NCI-H748 (cell line): ENCODE data around the gene MAN1A2.

Experiments used
- DNase-seq: peaks from one replicate; lab custom pipeline; 2025; ENCODE audit not compliant: unreplicated experiment; lab: John Stamatoyannopoulos, UW

Gene MAN1A2

DNA sequence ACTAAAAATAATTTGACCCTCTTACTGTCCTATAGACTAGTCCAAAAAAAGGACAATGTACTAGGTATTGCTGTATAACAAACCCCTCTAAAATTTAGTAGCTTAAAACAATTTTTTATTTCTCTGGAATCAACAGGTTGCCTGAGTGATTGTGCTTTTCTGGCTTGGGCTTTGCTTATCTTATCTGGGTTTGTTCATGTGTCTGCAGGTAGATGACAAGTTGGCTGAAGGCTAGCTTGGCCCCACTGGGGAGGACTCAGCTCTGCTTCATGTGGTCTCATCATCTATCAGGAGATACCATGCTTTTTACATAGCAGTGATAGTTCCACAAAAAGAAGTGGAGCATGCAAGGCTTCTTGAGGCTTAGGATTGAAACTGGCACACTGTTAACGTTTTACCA lies 114.2 kb downstream of the MAN1A2 start:
- no peak for DNase-seq

DNA sequence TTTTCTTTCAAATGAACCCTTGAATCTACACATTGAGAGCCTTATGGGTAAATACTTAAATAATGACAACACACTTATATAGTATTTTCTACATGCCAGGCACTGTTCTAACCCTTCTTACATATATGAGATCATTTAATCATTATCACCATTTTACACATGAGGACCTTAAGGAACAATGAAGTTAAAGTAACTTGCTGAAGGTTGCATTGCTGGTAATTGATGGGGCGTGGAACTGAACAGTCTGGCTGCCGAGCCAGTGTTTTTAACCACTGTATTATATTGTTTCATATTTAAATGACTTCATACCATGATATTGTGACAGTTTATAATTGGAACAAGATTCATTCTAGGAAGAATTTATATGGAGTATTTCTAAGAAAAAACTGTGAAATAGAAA lies 126.7 kb downstream of the MAN1A2 start:
- no peak for DNase-seq

DNA sequence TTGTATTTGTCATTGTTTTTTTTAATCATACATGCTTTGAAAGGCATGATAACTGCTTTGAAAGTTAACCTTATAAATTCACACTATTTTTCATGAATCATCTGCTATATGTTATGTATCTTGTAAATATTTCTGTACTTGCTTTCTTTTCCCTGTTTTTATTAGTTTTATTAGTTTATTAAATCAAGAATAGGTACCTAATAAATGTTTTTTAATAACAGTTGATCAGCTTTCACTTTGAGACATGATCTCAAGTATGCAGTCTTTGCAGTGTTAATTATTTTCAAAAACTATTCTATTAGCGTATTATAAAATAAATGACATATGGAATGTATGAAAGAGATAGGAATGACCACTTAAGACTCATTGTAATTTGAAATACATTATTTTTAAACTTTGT lies 127.8 kb downstream of the MAN1A2 start:
- DNase-seq: no peak

DNA sequence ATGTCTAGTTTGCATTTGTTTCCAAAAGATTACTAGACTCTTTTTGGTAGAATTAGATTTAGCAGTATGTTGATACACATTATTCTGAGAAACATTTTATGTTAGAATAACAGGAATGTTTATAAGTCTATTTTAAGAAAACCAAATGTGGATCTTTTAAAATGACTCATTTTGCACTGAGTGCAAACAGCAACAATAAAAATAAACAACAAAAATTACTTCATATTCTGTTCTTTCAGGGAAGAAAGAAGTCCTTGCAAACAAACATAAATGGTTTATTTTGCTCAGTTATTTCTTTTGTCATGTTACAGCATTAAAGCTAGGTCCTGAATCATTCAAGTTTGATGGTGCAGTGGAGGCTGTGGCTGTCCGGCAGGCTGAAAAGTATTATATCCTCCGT lies 131.8 kb downstream of the MAN1A2 start:
- no peak for DNase-seq

DNA sequence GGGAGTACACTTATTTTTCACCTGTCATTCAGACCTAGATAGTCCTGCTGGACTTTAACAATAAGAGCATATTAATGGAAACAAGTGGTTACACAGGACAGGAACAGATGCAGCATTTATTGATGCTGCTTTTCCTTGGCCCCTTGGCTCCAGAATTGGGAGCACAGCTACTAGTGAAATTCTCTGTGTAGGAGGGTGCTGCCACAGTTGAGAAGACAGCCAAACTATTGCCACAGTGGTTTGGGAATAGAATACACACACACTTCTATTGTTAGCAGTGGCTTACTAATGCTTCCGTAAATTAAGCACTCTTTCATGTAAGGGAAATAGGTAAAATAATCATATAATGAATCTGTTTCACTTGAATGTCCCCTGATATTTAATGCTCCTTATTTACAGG lies 133.3 kb downstream of the MAN1A2 start:
- no peak for DNase-seq

DNA sequence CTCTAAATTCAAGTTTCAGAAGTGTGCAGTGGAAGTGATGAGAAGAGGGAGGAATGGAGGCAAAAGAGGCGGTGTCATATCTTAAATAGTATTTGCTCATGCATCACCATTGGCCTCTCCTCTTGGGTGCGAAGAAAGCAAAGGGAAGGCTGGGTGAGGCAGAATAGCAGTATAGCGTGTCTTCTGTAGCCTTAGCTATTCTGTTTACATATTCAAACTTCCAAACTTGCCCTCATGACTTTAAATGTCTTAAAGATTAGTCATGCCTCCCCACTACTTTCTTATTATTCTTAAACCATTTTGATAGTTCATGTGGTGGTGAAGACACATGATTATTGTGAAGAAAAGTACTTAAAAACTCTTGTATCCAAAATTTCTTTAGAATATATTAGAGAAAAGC lies 134.0 kb downstream of the MAN1A2 start:
- no peak for DNase-seq

DNA sequence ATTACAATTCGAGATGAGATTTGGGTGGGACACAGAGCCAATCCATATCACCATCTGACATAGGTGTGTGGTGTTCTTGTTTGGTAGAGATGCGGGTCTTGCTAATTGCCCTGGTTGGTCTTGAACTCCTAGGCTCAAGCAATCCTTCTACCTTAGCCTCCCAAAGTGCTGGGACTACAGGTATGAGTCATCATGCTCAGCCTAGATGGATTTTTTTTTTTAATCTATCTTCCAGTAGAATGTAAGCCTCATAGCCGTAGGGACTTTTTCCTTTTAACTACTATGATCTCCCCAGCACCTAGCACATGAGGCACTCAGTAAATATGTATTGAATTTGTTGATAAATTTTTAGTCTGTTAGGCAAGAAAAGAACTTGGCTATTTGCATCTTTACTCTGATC lies 144.0 kb downstream of the MAN1A2 start:
- no peak for DNase-seq

DNA sequence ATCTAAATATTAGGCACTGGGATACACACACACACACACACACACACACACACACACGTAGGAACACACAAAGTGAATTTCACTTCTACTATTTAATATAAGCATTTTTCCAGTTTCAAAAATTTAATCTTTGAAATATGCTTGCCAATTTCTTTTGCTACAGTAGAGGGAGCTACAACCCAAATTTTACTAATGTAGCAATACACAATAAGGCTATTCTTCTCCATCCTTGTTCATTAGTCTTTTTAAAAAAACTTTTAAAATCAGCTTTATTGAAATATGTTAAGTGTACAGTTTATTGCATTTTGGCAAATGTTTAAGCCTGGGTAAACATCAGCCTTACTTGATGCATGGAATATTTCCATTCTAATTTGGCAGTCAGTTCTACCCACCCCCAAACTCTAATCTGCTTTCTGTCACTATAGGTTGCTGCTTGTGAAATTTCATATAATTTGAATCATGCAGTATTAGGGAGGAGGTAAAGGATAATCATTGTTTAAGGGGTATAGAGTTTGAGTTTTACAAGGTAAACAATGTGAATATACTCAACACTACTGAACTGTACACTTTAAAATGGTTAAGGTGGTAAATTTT lies 145.6 kb downstream of the MAN1A2 start:
- DNase-seq: peak; percentile 5

DNA sequence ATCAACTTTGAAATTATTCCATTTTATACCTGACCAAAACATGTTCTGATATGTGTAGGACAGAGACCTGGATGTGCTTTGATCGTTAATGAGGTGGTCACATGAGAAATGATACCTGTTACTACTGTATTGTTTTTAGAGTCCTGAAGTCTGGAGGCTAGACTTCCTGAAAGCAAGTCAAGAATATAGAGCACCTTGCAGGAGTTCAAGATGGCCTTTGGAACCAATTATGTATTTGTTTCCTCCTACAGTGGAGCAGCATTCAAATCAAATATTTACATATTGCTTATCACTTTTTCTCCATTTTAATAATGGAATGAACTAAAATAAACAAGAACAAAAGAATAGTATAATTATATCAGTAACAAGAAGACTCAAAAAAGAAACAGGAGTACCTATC lies 155.9 kb downstream of the MAN1A2 start:
- no peak for DNase-seq

DNA sequence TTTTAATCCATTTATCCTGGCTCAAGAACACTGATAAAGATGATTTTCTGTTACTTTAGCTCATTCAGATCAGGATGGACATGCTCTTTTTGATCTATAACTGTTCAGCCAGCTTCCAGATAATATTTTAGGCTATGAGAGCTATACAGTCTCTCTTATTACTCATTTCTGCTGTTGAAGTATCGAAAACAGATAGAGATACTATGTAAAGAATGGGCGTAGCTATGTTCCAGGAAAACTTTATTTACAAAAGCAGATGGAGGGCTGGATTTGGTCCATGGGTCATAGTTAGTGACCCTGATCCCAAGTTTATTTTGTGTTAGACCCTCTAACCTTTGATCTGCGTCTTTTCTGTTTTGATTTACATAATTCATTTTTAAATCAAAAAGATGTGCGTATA lies 159.8 kb downstream of the MAN1A2 start:
- DNase-seq: no peak

DNA sequence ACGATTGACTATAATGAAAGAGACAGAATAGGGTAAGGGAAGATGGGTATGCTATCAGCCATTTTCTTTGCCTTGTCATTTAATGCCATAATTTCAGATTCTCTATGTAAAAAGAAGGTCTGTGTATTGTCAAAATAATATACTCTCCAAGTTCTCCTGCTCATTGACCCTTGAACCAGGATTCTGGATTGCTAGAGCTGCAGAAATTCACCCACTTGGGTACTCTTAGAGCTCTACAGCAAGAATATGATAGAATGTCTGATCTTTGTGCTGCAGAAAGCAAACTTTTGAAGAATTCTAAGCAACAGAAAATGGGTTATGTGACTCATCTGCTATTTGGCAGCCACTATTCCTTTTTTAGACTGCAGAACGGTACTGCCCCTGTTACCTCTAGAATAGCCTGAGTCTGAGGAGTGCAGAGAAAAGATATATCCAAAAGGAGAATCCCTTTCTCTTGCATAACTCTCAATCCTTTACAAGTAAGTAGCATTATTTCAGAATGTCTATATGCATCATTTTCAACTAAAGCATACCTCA lies 160.4 kb downstream of the MAN1A2 start:
- DNase-seq: no peak

DNA sequence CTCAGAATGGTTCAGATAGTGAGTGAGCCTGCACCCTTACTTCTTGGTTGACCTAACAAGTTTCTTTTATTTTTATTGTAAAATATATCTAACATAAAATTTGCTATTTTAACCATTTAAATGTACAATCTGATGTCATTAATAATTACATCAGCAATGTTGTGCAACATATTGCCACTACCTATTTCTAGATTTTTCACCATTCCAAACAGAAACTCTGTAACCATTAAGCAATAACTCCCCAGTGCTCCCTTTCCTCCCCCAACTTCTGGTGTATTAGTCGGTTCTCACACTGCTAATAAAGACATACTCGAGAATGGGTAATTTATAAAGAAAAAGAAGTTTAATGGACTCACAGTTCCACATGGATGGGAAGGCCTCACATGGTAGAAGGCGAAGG lies 162.4 kb downstream of the MAN1A2 start:
- DNase-seq: no peak

DNA sequence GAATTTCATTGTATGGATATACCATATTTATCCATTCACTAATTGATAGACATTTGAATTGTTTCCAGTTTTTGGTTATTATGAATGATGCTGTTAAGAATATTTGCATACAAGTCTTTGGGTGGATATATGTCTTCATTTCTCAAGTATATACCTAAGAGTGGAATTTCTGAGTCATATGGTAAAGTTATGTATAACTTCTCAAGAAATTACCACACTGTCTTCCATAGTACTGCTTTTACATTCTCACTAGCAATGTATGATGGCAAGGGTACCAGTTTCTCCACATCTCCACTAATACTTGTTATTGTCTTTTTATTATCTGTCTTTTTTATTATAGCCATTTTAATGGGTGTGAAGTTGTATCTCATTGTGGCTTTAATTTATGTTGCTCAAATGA lies 164.0 kb downstream of the MAN1A2 start:
- no peak for DNase-seq

DNA sequence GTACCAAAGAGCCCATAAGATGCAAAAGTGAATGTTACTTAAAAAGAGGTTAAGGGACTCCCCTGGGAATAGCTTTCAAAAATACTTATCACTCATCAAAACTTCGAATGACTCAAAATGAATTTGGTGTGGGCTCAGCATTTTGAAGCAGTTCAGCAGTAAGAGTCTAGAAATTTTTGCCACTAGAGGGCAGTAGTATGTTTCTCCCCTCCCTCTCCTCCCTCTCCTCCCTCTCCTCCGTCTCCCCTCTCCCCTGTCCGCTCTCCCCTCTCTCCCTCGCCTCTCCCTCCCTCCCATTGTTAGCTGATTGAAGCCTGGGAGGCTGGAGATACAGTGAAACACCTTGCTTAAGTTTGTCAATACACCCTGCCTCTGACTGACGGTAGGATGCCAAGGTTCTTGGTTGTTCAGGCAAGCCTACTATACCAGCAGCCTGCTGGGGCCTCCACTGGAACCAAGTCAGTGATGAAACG lies 167.8 kb downstream of the MAN1A2 start:
- DNase-seq: peak; percentile 74

DNA sequence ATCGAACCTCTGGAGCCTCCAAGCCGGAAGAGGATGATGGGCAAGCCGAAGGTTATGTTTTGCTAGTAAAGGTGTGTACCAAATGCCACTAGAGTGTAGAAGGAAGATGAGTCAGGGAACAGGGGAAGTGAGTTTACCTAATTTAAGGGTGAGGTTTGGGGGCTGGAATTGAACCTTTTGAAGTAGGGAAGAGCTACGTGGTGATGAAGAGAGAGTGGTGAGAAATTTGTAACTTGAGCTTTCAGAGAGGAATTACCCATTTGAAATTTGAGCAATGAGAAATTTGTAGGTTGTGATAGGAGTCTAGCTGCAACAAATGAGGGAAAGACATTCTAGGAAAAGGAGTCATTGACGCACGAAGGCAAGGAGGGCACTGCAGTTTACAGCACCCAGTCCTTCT lies 168.6 kb downstream of the MAN1A2 start:
- no peak for DNase-seq

DNA sequence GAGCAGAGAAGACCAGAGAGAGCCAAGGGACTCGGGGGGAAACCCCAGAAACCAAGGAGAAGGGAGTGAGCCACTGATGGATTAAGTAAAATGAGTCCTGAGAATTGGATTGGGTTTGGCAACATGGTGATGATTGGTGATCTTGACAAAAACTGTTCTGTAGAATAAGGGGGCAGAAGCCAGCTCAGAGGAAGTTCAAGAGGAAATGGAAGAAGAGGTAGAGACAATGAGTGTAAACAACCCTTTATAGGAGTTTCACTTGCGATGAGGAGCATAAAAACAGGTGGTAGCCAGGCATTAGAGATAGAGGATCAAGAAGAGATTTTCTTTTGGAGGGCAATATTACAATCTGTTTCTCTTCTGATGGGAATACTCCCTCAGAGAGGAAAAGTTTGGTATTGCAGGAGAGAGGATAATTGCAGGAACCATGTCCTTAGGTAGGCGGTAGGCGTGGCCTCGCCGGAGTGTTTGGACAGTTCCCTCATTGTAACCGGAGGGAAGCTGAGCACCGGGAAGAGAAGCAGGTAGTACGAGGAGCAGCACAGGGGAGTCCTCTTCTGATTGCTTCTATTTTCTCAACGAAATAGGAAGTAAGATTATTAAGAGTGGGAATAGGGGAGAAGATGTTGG lies 170.2 kb downstream of the MAN1A2 start:
- DNase-seq: peak; percentile 78

DNA sequence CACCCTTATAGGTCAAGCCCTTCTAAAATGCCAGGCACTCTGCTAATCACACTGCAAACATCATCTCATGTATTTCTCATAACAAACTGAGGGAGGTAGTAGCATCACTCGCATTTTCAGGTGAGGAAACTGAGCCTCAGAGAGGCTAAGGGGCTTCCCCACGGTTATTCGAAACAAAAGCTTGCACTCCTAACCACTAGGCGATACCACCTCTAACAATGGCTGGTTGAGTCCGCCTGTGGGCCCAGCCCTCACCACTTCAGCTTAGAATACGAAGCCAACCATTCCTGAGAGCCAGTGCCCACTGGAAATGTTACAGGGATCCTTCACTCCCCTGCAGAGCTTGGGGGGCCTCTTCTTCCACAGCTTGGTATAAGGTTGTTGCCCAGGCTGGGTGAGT lies 173.3 kb downstream of the MAN1A2 start:
- no peak for DNase-seq

DNA sequence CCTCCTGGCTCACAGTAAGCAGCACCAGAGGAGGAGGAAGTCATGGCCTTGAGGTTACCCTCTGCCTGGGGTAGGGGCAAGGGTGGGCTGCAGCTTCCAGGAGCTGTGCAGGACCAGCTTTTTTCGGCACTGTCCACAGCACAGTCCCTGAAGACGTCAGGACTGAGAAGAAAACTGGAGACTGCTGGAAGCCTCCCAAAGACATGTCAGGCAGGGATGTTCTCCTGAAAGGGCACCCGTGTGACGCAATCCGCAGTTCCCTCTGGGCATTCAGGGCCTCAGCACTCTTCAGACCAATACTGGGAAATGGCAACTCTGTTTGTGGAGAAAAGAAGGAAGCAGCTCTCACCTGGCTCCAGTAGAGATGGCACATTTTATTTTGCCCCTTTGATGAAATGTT lies 173.8 kb downstream of the MAN1A2 start:
- no peak for DNase-seq

DNA sequence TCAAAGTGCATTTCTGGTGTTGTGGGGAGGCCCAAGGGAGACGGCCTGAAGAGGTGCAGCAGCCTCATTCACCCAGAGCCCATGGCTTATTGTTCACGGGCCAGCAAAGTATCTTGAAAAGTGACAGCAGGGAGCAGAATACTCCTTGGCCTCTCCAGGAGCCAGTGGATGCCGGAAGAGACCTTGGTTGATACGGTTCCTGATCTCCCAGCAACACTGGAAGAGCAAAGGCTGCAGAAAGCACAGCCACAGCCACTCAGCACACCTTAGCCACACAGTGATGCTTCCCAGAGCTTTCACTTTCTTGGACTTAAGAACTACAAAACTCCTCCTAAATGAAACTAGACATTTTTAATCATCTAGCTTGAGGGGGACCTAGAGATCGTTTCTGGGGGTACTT lies 174.3 kb downstream of the MAN1A2 start:
- DNase-seq: no peak

DNA sequence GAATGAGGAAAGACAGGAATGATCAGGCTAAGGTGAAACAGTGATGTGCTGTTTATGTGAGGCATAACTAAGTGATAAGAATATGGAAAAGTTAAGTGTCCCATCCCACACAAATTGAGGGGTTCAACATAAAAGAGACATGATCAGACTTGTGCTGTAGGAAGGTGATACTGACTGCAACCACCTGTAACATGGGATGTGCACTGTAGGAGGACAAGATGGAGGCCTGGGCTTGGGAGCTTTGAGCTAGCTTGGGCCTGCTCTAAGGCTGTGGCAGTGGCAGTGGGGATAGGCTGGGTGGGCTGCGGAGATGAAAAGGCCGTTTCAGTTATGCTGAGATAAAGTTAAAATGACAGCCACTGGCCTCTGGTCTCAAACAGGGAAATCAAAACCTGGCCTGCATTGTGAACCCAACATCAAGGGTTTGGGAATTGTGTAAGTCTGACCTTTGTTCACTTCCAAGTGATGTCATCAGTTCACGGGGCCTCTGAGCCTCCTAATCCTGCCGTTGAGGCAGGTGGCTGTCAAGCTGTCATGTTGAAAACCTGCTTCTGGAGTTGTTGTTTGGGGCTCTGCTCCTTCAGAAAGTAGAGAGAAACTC lies 177.4 kb downstream of the MAN1A2 start:
- DNase-seq: no peak

DNA sequence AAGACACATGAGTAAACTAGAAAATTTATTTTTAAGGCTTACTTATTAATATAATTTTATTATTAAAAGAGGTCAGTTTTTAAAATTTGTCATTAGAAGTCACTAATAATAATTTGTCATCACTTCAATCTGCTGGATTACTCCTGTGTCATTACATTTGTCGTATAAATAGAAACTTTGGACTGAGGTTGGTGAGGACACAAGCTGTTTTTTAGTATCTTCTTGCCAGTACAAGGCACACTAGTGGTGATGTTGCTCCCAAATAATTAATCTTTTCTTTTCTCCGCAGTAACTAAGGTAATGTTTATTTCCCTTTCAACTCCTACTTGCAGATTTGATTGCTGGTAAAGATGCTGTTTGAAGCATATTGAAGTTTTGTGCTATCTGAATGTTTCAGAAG lies 179.2 kb downstream of the MAN1A2 start:
- DNase-seq: no peak

DNA sequence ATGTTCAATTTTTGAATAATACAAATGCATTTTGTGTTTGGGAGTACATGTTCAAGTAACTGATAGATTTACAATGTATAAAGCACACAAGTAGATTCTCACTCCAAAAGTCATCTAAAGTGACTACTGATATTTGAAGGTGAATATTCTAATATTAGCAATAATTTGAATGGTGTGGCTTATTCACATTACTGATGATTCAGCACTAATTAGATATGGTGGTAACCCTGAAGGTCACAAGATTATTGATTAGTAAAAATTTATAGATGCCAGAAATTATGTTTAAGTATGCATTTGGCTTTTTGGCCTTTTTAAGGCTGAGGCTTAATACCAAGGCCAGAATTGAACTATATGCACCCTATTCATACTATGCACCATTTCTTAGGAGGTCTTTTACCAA lies 186.2 kb downstream of the MAN1A2 start:
- no peak for DNase-seq

DNA sequence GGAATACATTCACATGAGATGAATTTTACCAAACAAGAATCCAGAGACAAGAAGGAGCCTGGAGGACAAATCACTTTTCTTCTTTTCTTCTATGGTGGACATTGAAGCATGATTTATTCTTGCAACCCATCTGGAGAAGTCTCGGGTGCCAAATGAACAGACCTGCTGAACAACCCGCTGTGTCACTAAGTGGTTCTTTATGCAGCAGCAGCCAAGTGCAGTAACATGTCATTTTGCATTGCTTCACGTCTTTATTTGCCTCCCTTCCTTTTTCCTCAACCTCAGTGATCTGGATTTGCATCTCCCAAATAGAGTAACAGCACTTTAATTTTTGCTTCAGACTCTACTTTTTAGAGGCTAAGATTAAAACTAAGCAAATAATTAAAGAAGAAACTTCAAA lies 188.6 kb downstream of the MAN1A2 start:
- DNase-seq: no peak
